GM12892 (cell line): ENCODE data around the gene MRGPRE. TPM values are rescaled to one million over a fixed set of nuclear protein-coding genes. Genes with fewer than 3 reads are reported as not detected.
"Not testable (repeated sequence)": the region's sequence is repeated elsewhere in the genome, so short reads cannot be mapped to it uniquely, and the experiment has no call there.

Source experiments
- DNase-seq: peaks from one replicate; pipeline ENCODE4 v3.0.0; 2011; ENCODE audit not compliant: insufficient read length
- FAIRE-seq: peaks from 2 replicates; lab custom pipeline; 2011; peaks lifted over from hg19 to GRCh38; lab: Jason Lieb, UNC
- POLR2A ChIP-seq: IDR thresholded peaks from 2 replicates; pipeline ENCODE4 v1.6.1; 2011; ENCODE audit warnings: low read depth, low read length, control low read depth
- POLR2AphosphoS5 ChIP-seq: IDR thresholded peaks from 2 replicates; pipeline ENCODE4 v1.6.1; 2011; ENCODE audit warnings: low read depth, low read length, control low read depth
- TAF1 ChIP-seq: IDR thresholded peaks from 2 replicates; pipeline ENCODE4 v1.6.1; 2011; ENCODE audit warnings: low read depth, mild to moderate bottlenecking, control low read depth, low read length, borderline replicate concordance
- polyA plus RNA-seq: library from polyadenylated mRNA; unstranded; fragments of >200 nt; gene quantifications from one replicate; pipeline ENCODE4 v1.2.1, GENCODE V29; 2012; ENCODE audit warnings: missing spikeins, inconsistent platforms; ENCODE audit not compliant: missing spikeins

Gene MRGPRE
- polyA plus RNA-seq, result not detected

GRCh38 chr11:3231851-3232744 lies at the start of gene MRGPRE:
TSS of gene MRGPRE (minus strand) at chr11:3232417. CDS start at chr11:3228799, 3,618 bp downstream.
- DNase-seq, result no peak
- FAIRE-seq, result no peak
- TF ChIP-seq POLR2A (no peak), POLR2AphosphoS5 (no peak), TAF1 (no peak)

- not testable (repeated sequence) for DNase-seq, FAIRE-seq
These were observed 48.9 kb upstream of the MRGPRE start for GRCh38 chr11:3281146-3281545.

GRCh38 chr11:3280662-3281061 lies 48.4 kb upstream of the MRGPRE start:
- not testable (repeated sequence) for FAIRE-seq, DNase-seq

GRCh38 chr11:3278922-3279321 lies 46.7 kb upstream of the MRGPRE start:
- peak; percentile 93 for FAIRE-seq
- not testable (repeated sequence) for DNase-seq

- FAIRE-seq, DNase-seq: not testable (repeated sequence)
These were observed 41.4 kb upstream of the MRGPRE start for GRCh38 chr11:3273629-3274028.

GRCh38 chr11:3262548-3262947 lies 30.3 kb upstream of the MRGPRE start:
- not testable (repeated sequence) for FAIRE-seq, DNase-seq

- not testable (repeated sequence) for FAIRE-seq, DNase-seq
These were observed 29.6 kb upstream of the MRGPRE start for GRCh38 chr11:3261831-3262230.

- FAIRE-seq, result not testable (repeated sequence)
These were observed 25.3 kb upstream of the MRGPRE start for GRCh38 chr11:3257509-3257908.

GRCh38 chr11:3255241-3255640 lies 23.0 kb upstream of the MRGPRE start:
- FAIRE-seq, DNase-seq: not testable (repeated sequence)

More at GRCh38 chr11:3257509-3257908, 25.3 kb upstream of the MRGPRE start:
- DNase-seq, result not testable (repeated sequence)

- not testable (repeated sequence) for FAIRE-seq, DNase-seq
These were observed 22.6 kb upstream of the MRGPRE start for GRCh38 chr11:3254773-3255172.

- DNase-seq (no peak), FAIRE-seq (no peak)
- TF ChIP-seq TAF1 (no peak), POLR2AphosphoS5 (no peak), POLR2A (no peak)
These were observed 12.9 kb upstream of the MRGPRE start for GRCh38 chr11:3245071-3245470.

GRCh38 chr11:3243880-3244279 lies 11.7 kb upstream of the MRGPRE start:
- FAIRE-seq, result no peak
- no peak for TF ChIP-seq POLR2AphosphoS5
- TF ChIP-seq TAF1, result no peak
- TF ChIP-seq POLR2A, result no peak
- no peak for DNase-seq

GRCh38 chr11:3237119-3237518 lies 4.9 kb upstream of the MRGPRE start:
- no peak for TF ChIP-seq TAF1
- no peak for TF ChIP-seq POLR2A
- DNase-seq, result no peak
- no peak for FAIRE-seq

GRCh38 chr11:3234846-3235245 lies 2.6 kb upstream of the MRGPRE start:
- DNase-seq (no peak), FAIRE-seq (no peak)
- TF ChIP-seq TAF1, result no peak
- TF ChIP-seq POLR2A, result no peak
- TF ChIP-seq POLR2AphosphoS5, result no peak

GRCh38 chr11:3232956-3233355 lies 739 bp upstream of the MRGPRE start:
- FAIRE-seq, result no peak

More at GRCh38 chr11:3232956-3233355, 739 bp upstream of the MRGPRE start:
- TF ChIP-seq POLR2A (no peak), TAF1 (no peak), POLR2AphosphoS5 (no peak)
- DNase-seq, result no peak
